HK-2 (cell line): Measurements from ENCODE around the gene CTNND2.
"Not testable (repeated sequence)": the region's sequence is repeated elsewhere in the genome, so short reads cannot be mapped to it uniquely, and the experiment has no call there.

Source experiments
- DNase-seq: peaks from one replicate; pipeline ENCODE4 v3.0.0-alpha.2; 2018; ENCODE audit not compliant: unreplicated experiment

The CTNND2 gene

DNA sequence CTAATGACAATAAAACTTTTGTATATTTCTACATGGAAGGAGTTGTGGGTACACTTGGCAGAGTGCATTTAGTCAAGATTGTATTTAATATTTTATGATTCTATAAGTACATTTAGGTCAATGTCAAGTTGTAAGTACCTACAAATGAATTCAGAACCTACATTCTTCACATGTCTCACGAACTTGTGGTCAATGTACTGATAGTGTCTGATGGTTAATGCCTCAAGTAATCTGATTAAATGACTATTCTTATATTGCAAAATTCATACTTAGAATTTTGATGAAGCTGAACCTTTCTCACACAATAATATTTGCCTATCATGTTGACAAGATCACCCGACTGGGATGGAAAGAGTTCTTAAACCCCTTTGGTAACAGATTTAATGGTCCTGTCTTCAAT is 444.5 kb downstream of the CTNND2 start:
- DNase-seq: no peak

DNA sequence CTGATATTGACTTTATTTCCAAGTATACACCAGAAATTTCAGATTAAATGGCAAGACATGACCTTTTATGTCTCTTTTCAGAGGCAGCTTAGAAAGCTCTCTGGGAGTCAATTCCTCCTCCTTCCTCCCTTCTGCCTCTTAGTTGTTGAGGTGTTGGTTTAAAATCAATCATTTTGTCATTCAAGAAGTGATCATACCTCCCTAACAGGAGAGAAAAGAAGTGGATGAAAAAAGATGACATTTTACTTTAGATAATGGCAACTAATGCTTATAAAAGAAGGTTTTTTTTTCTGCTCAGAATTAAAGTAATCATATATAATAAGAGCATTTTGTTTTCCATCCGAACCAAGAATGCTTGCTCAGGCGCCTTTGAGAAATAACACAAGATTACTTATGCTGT is 448.7 kb downstream of the CTNND2 start:
- DNase-seq: no peak

- no peak for DNase-seq
Observed at GRCh38 chr5:11452852-11453251, 451.4 kb downstream of the CTNND2 start.

DNA sequence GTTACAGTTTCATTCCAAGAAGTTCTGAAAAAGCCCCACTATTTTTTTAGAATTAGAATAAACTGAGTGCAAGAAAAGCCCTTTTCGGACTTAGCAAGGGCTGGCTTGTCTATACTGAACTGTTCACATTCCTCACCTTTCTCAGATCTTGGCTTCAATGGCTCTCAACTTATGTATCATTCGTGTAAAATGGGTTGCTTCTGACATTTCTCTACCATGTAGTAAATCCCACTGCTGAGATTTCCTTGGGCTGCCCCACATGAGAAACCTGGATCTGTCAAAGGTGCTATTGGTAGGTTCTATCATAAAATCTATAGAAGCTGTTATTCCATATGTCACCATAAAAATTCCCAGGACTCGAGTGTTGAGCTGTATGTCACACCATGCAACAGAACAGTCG is 454.3 kb downstream of the CTNND2 start:
- DNase-seq: no peak

DNA sequence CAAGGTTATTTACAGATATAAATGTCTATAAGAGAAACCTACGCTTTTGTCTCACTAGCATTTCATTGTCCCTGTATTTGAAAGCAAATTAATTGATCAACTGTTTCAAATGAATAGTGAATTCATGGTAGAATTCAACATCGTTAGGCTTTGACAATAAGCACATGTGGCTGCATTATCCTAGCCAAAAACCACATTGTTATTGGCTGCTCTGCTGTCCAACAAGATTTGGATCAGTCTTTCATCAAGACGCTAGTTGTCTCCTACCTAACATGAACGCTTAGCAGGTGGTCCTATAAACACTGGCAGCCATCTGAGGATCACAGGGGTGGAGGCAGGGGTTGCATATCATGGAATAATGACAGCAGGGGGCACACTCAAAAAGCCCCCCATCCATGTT is 455.0 kb downstream of the CTNND2 start:
- no peak for DNase-seq

GRCh38 chr5:11443831-11444230 is 460.4 kb downstream of the CTNND2 start:
- DNase-seq: no peak

DNA sequence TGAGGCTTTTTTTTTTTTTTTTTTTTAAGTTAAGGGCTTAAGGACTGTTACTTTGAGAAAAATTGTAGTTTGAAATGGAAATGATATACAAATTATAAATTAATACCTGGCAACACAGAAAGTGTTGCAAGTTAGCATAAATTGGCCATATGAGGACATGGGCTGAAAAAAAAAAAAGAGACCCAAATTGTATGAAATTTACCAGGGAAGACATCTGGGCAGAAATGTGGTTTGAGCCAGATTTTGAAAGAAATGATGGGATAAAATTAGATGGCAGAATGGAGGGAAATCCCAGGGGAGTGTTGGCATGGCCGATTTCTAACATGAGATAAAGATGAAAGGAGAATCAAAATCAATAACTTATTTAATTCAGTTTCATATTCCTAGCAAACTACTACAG is 472.1 kb downstream of the CTNND2 start:
- no peak for DNase-seq

DNA sequence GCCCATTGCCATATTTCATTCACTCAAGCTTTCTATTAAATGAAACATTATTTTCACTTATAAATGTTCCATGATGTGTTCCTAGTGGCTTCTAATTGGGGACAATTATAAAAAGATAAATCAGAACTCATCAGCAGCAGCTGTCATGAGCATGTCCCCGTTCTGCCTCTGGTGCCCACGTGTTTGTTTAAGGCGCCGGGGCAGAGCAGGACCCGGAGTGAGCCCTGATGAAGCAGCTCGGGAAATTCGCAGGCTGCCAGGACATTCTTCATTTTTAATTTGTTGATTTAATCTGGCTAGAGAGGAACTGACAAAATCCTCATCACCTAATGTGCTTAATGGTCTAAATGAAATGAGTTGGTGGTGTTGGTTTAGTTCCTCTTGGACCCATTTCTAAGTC is 475.0 kb downstream of the CTNND2 start:
- no peak for DNase-seq

- DNase-seq: no peak
Observed at GRCh38 chr5:11427569-11427968, 476.7 kb downstream of the CTNND2 start.

GRCh38 chr5:11426442-11426841 is 477.8 kb downstream of the CTNND2 start:
- no peak for DNase-seq

DNA sequence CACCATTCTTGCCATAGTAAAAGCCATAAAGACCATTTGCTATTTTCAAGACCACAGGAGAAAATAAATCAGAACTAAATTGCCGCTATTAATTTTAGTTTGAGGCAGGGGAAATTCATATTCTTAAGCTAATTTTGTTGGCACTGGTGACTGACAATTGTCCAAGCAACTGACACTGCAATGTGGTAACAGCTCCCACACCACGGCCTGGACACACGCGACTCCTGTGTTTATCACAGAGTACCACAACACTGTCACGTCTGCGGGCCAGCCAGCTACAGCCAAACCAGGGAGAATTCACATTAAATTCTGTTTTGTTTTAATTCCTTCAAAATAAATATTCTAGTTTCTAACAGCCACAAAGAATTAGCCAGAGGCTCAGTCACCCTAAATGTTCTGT is 481.9 kb downstream of the CTNND2 start:
- no peak for DNase-seq

DNA sequence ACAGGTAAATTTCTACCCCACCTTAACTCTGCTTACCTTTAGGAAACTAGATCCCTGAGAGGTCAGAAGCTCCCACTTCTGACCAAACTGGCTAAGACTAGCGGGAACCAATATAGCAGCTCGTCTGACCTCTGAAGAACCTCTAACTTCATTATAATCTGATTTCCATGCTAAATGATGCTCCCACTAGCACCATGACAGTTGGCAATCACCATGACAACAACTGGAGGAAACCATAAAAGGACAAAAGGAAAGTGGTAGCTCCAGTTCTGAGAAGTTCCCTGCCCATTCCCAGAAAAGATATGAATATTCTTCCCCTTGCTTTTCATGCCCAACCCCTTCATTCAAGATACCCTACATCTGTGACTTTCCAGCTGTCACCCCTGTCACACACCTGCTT is 483.3 kb downstream of the CTNND2 start:
- DNase-seq: no peak

DNA sequence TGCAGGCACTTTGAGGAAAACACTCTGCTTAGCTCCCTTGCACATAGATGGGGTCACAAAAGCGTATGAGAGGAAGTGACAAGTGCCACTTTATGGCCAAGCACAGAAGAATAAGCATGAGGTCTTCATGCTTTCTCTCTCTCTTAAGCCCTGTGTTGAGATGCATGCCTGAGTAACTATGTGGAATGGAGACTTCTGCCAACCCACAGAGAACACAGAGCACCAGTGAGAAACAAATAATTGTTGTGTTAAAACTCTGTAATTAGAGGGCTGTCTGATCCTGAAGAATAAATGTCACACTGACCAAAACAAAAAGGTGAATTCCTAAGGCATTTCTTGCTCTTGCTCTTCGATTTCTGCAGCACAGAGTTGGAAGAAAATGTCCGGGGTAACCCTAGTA is 488.5 kb downstream of the CTNND2 start:
- no peak for DNase-seq

DNA sequence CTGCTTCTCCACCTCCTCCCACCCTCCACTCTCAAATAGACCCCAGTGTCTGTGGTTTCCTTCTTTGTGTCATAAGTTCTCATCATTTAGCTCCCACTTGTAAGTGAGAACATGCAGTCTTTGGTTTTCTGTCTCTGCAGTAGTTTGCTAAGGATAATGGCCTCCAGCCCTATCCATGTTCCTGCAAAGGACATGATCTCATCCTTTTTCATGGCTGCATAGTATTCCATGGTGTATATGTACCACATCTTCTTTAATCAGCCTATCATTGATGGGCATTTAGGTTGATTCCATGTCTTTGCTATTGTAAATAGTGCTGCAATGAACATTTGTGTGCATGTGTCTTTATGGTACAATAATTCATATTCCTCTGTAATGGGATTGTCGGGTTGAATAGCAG is 489.5 kb downstream of the CTNND2 start:
- DNase-seq: not testable (repeated sequence)

DNA sequence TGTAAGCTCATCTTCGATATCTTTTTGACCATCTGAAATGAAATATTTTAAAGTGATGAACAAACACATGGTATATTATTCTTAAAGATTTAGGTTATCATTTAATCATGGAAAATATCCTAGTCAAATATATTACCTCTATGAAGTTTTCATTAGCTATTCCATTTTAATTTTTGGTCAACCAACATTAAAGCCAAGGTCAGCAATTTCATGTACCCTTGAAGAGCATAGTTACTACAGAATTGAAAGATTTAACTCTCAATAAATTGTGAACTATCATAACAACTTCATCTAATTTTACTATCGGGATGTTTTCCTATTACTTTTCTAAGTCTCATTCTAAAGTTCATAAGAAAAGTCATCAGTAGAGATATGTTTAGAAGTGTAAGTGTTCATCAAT is 492.6 kb downstream of the CTNND2 start:
- DNase-seq: no peak

GRCh38 chr5:11407556-11408145 is 496.6 kb downstream of the CTNND2 start:
- no peak for DNase-seq

DNA sequence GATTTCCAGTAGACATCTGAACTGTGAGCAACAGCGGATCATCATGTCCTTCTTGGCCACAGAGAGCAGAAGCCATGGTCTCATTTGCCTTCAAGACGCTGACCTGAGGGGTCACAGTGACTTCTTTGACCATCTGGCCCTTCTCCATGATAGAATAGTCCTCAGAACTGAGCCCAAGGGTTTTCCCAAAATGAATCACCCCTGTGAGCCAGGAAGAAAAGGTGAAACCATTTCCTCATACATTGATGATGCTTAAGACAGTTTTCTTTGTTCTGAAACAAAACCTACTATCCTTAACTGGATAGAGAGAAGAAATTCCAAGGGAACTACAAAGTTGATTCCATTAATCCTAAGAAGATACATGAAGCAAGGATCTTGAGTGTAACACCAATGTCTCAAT is 503.9 kb downstream of the CTNND2 start:
- DNase-seq: no peak

DNA sequence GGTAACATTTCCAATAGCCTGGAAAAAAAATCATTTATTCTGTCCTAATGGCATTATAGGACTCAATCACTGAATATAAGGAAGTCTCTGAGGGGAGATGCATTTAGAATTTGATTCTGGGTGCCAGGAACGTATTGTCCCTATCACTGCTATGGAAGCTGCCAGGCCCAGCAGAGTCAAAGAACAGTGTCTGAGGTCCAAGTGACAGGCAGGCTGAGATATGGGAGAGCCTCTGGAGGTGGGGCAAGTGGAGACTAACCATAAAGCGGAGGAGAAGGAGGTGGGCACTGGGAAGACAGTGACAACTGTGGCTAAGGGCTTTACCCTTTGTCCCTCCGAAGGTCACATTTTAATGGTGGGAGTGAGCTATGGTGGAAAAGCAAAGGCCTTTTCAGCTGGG is 505.5 kb downstream of the CTNND2 start:
- no peak for DNase-seq

DNA sequence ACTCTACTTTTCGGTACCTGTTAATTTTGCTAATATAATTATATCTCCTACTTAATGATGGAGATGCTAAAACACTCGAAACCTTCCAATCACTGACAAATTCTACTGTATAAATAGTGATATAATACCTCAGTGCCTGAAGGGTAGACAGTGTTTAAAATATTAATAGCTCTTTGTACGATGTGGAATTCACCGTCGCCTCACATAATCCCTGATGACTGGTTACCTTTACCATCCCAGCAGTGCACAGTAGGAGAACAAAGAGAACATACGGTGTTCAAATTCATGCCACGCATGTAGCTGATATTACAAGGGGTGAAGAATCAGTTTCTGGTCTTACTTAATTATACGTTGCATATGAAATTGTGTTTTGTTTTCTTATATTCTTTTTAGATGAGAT is 506.7 kb downstream of the CTNND2 start:
- DNase-seq: no peak

- DNase-seq: no peak
Observed at GRCh38 chr5:11396917-11397316, 507.3 kb downstream of the CTNND2 start.

DNA sequence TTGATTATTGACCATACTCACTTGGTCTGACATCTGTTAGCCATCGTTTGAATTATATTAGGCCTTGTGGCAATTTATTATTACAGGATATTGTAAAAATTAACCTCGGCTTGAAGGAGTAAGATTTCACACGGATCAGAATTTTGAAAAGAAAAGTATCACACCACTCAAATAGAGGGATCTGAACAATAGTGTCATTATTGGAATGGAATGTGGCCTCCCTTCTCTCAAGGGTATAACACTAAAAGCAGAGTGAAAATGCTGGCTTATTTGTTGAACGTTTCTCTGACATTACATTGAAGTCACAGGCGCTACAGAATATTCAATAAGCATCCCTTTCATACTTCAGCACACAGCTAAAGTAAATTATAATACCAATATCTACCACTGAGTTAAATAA is 509.3 kb downstream of the CTNND2 start:
- DNase-seq: no peak

DNA sequence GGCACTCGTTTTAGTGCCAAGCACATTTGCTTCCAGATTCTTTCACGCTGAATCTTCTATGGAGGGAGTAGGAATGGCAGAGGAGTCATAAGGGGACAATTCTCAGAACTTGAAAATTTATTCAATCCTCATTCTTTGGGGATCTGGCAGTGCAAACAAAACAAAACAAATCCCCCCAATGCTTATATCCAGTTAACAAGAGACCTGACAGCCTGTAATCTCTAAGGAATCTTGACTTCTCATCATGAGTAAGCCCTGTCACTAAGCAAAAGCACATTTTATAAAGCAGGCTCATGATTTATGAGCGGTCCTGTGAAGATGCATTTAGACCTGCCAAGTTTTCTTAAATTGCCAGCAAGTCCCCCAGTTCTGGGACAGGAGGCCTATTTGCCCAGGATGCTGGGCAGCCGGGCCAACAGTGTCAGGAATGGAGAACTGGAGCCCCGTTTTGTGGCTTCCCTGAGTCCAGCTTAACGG is 513.9 kb downstream of the CTNND2 start:
- DNase-seq: no peak

DNA sequence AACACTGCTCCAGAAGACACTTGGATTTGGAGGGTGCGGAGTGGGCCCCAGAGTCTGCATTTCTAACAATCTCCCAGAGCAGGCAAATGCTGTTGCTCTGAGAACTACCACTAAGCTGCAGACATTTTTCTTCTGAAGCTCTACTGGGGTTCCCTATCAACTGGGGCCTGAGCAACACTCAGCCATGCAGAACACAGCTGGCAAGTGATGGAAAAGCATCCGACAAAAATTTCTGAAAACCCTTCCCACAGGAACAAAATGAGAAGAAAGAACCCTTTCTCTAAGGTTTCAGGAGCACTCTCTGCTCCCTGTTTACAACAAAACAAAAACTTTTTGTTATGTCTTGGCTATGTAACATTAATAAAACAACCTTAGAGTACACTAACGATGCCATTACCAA is 516.9 kb downstream of the CTNND2 start:
- no peak for DNase-seq

- DNase-seq: no peak
Observed at GRCh38 chr5:11386398-11386797, 517.8 kb downstream of the CTNND2 start.

DNA sequence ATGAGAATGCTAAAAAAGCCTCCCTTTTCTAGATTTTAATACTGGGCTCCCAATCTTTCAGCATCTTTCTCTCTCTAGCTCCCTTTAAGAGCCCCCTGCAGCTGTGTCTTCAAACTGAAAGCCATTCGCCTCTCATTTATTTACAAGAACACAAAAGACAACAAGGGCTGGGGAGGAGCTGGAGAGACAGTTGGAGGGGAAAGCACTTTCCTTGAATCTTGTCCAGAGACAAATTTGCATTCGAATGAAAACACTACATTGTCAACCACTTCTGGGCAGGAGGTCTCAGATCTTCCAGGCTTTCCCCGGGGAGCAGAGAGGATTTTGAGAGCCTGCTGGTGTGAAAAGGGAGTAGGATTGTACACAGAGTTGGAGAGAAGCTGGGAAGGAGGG is 518.3 kb downstream of the CTNND2 start:
- no peak for DNase-seq
